Colonic mucosa (tissue), 4 donors: ENCODE data around the gene PCSK2. TPM values are rescaled to one million over a fixed set of nuclear protein-coding genes. Genes with fewer than 3 reads are reported as not detected.

Experiments used
- DNase-seq: peaks from one replicate; pipeline ENCODE4 v3.0.0-alpha.2; 2020
- H3K27ac ChIP-seq: fragments of 200-600 bp; one replicate; pipeline ENCODE4 v1.8.0; 2021
- H3K27me3 ChIP-seq: fragments of 200-600 bp; one replicate; pipeline ENCODE4 v1.8.0; 2021
- H3K36me3 ChIP-seq: fragments of 200-600 bp; one replicate; pipeline ENCODE4 v1.8.0; 2021
- H3K4me1 ChIP-seq: fragments of 200-600 bp; one replicate; pipeline ENCODE4 v1.8.0; 2021; ENCODE audit warnings: mild to moderate bottlenecking
- H3K4me3 ChIP-seq: fragments of 200-600 bp; one replicate; pipeline ENCODE4 v1.8.0; 2021
- H3K9ac ChIP-seq, 2 donors: one replicate each; pipeline ENCODE4 v1.7.0; 2013; ENCODE audit warnings: control low read depth in 2 of 2, low read depth in 2 of 2, low read length in 2 of 2
- H3K9me3 ChIP-seq: fragments of 200-600 bp; one replicate; pipeline ENCODE4 v1.8.0; 2021
- CTCF ChIP-seq: fragments of 200-600 bp; IDR thresholded peaks from one replicate; pipeline ENCODE4 v1.8.0; 2022; ENCODE audit warnings: antibody characterized with exemption, mild to moderate bottlenecking
- intact Hi-C: fragments of 100-400 bp; cut with DNase I; formaldehyde crosslinking; loops from one replicate; pipeline ENCODE4 v1.14.1; 2022
- total RNA-seq, 2 donors: library from RNA; stranded (reverse); fragmentation: NEBNext Ultra II Directional in 1 of 2; extraction: Animal tissue kit (Norgen Biotek cat#: 25700) in 1 of 2; gene quantifications; one replicate each; pipeline ENCODE4 v1.2.1, GENCODE V29; 2021
- donor health status: healthy.
- donor health status: DM: no; HTN: no; CAD: no.
- donor health status: DM: no; HTN: no; CAD: no.

The PCSK2 gene
- total RNA-seq, 2 donors from 2014 or later: 0.32 to 2.0 TPM

- DNase-seq: no peak
- Histone ChIP-seq H3K4me3 (no peak overlapping the region), H3K36me3 (no peaks in the 10 kb centered on the region), H3K9ac (no peak overlapping the region), H3K27me3 (no peaks in the 10 kb centered on the region), H3K27ac (no peak overlapping the region), H3K4me1 (no peaks in the 10 kb centered on the region), H3K9me3 (no peaks in the 10 kb centered on the region)
- no peak for TF ChIP-seq CTCF
- intact Hi-C loops: no loop called here
Measured at GRCh38 chr20:17470973-17471372, 244.1 kb downstream of the PCSK2 start.

- Histone ChIP-seq H3K9ac (no peak overlapping the region), H3K4me1 (no peaks in the 10 kb centered on the region), H3K36me3 (no peaks in the 10 kb centered on the region), H3K27ac (no peak overlapping the region), H3K27me3 (no peaks in the 10 kb centered on the region), H3K9me3 (no peaks in the 10 kb centered on the region), H3K4me3 (no peak overlapping the region)
- no peak for DNase-seq
- intact Hi-C loops: no loop called here
- no peak for TF ChIP-seq CTCF
Measured at GRCh38 chr20:17471606-17472187, 244.9 kb downstream of the PCSK2 start.

DNA sequence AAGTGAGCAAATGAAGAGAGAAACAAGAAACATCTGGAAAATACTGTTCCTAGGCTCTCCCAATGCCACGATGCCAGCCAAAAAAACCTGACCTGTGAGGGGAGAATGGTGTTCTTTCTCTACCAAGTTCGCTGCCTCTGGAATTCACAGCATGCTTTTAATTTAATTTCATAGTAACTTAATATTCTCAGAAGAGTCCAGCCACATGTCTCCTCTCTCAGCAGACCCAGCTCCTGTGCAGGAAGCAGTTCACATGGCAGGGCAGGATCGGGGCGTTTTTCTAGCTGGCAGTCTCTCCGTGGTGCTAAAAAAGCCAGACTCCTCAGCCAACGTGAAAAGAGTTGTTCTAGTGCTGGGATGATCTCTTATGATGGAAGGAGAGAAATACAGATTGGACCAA, 246.8 kb downstream of the PCSK2 start:
- TF ChIP-seq CTCF: no peak
- no peak for DNase-seq
- no peaks in the 10 kb centered on the region for H3K4me1 ChIP-seq
- no peak overlapping the region for H3K9ac ChIP-seq
- H3K4me3 ChIP-seq: no peak overlapping the region
- H3K9me3 ChIP-seq: no peaks in the 10 kb centered on the region
- intact Hi-C loops: no loop called here
- no peak overlapping the region for H3K27ac ChIP-seq
- no peaks in the 10 kb centered on the region for H3K27me3 ChIP-seq
- H3K36me3 ChIP-seq: no peaks in the 10 kb centered on the region

- Histone ChIP-seq H3K9ac (no peak overlapping the region), H3K9me3 (no peaks in the 10 kb centered on the region), H3K27ac (no peak overlapping the region), H3K4me3 (no peak overlapping the region), H3K4me1 (no peaks in the 10 kb centered on the region), H3K27me3 (no peaks in the 10 kb centered on the region), H3K36me3 (no peaks in the 10 kb centered on the region)
- DNase-seq: no peak
- no peak for TF ChIP-seq CTCF
- intact Hi-C loops: no loop called here
Measured at GRCh38 chr20:17479063-17479657, 252.3 kb downstream of the PCSK2 start.

DNA sequence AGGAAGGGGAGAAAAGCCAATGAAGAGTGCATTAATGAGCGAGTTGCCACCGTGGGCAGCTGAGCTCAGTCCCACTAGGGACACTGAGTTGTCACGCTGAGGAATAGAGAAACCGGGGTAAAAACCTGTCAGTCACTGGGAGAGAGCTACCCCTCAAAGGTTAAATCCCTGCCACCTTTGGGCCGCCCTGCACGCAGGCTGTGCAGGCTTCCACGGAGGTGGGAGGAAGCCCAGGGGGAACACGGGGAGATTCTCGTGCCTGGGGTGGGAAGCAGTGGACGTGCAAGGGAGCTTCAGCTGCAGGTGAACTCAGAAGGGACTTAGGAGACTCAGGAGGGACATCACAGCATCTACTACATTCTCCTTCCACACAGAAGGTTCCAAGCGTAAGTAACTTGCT, 253.9 kb downstream of the PCSK2 start:
- DNase-seq: no peak
- Histone ChIP-seq H3K9ac (no peak overlapping the region), H3K27me3 (no peaks in the 10 kb centered on the region), H3K9me3 (no peaks in the 10 kb centered on the region), H3K4me1 (no peaks in the 10 kb centered on the region), H3K27ac (no peak overlapping the region), H3K4me3 (no peak overlapping the region), H3K36me3 (no peaks in the 10 kb centered on the region)
- intact Hi-C loops: no loop called here
- TF ChIP-seq CTCF: no peak
